Activated CD4-positive, alpha-beta T cell treated with anti-CD3 and anti-CD28 coated beads, Interleukin-2, amount 50 U/mL, for 1 hour (primary cell): ENCODE results near the gene THADA.
"Not testable (repeated sequence)": the region's sequence is repeated elsewhere in the genome, so short reads cannot be mapped to it uniquely, and the experiment has no call there.

ENCODE experiments used
- DNase-seq: peaks from one replicate; pipeline ENCODE4 v3.0.0-alpha.2; 2020

The THADA gene

DNA sequence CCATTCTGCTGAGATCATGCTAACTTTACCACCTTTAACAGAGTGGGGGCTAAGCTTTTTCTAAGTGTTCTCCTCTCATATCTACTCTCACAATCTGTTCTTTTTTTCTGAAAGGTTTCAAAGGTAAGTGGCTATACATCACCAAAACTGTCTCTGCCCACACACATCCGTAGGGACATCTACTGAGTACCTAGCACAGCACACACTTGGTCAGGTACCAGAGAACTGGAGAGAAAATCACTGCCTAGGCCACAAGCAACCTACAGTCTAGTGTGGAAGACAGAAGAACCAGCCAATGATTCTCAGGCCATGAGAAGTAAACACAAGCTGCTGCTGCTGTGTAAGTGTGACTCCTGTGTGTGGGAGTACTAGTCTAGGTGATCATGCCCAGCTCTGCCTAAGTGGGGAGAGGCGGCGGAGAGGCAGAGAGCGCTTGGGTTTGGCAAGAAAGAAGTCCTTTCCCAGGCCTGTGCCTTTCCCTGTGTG lies 193.3 kb downstream of the THADA start:
- no peak for DNase-seq

DNA sequence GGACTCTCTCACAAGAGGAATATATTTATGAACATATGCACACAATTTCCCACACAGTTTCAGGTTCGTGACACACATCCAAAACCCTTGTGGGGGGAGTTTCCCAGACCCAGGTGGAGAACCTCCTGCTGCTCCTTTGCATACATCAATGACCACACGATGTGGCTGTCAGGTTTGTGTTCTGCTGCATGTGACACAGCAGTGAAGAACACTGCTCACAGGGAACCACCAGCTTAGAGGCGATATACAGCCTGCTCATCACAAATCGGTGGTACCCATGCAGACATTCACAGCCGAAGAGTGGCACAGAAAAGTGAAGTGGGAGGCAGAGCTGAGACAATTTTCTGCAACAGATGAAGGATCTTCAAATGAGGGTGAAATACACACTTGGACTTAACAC lies 193.8 kb downstream of the THADA start:
- DNase-seq = no peak

DNA sequence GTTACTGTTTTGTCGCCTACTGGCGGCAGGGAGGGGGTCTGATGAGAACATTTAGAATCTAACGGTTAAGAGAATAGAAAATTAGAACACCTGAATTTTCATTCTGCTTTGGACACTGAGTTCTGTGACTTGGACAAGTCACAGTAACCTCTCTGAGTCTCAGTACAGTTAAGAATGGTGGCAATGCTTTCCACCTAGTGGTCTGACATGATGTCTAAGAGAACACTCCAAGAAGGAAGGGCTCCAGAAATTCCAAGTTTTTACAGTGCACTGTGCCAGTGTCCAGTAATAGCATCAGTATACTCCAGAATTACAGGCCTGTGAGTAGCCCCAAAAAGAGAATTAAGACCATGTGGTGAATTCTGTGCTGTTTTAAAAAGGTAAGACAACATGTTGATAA lies 195.3 kb downstream of the THADA start:
- no peak for DNase-seq

DNA sequence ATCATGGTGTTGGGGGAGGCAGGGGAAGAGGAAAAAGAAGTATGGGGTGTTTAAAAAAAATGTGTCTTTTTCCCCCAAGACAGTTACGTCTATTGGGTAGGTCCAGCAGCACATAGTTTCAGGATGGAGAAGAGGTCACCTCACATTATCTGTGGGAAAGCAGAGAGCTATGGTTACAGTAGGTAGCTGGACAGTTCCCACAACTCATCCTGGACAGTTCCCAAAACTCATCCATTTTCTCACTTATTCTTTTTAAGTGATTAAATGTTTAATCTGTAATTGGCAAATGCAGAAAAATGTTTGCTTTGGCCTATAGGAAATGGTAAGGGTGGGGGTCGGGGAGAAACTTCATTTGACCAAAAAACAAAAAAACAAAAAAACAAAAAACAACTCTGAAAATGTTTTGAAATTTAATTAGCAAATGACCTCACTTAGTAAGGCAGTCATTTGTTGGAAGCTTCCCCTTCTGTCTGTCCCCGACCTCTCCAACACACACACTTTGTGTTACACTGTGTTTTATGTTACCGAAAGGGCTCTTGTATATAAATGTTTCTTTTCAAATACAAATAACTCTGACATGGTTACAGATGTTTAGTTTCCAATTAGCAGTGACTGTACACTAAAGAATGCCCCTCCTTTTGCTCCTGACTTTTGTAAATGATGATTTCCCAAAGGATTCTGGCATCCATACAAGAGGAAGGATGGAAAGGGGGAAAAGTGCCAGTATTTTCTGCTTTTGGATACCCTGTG lies 196.1 kb downstream of the THADA start:
- no peak for DNase-seq

DNA sequence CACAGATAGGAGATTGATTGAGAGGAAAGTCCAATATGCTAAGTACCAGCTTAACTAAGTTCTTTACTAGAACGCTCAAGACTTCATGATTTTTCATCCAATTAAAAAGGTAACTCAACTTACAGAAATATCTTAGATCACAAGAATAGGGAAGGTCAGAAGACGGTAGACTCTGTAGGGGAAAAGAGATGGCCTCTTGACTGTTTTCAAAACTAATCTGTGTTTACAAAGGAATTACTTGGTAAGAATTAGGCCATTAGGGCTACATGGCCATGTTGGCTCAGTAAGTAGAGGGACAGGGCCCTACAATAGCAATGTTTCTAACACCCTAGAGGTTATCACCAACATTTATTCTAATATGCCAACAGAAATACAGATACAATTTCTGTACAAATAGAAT lies 196.7 kb downstream of the THADA start:
- DNase-seq = no peak

DNA sequence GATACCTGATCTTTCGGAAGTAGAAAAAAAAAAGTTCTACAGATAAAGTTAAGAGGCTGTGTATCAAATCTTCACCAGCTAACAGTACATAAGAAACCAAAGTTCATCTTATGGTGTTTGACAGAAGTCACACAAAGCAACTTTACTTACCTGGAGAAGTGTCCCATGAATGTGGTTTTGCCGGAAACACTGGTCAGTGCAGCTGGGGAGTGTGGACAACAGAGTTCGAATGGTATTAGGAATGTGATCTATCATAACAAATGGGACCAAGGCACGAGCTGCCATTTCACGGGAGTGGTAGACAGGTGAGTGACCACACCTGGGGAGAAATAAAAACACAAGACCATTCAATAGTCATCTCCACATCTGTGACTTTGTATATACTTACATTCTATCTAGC lies 198.0 kb downstream of the THADA start:
- no peak for DNase-seq

DNA sequence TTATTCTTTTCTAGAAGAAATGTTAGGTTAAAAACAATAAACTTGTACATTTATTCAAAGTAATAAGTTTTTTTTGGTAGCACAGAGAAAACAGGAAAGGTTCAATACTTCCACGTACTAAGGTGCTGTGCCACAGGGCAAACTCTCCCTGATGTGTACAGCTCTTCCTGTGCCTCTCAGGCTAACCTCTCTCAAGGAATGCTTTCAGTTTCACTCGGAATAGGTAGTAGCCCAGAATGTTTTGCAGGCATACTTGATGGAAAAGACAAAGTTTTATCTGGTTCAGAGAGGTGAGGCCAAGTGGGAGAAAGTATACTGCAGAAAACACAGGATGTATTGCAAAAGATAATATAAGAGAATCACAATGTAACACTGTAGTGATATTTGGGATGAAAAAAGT lies 198.4 kb downstream of the THADA start:
- DNase-seq = no peak

DNA sequence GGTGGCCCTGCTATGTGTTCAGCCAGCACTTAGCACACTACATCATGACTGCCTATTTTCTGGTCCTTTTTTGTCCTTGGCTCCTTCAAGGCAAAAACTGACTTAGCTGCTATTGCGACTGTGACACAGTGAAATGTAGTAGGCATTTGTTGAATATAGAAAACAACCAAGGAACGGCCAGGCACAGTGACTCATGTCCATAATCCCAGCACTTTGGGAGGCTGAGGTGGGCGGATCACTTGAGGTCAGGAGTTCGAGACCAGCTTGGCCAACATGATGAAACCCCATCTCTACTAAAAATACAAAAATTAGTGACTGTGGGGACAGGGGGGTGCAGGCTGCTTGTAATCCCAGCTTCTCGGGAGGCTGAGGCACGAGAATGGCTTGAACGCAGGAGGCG lies 199.5 kb downstream of the THADA start:
- DNase-seq = not testable (repeated sequence)

DNA sequence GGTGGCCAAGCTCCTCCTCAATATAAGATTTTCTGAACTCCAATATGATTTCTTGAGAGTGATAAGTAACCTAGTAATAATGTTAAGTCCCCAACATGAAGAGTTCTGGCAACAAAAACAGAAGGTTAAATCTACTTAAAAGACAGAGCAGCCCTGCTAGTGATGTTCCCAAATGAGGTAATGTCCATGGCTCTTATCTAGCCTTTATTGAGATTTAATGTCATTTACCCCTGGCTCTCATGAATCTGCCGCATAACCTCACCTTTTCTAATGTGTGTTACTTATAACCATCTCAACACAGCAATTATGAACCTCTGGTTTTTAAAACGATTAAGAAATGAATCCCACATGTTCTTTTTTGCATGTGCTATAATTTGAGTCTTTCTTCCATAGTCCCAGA lies 201.9 kb downstream of the THADA start:
- DNase-seq = no peak

DNA sequence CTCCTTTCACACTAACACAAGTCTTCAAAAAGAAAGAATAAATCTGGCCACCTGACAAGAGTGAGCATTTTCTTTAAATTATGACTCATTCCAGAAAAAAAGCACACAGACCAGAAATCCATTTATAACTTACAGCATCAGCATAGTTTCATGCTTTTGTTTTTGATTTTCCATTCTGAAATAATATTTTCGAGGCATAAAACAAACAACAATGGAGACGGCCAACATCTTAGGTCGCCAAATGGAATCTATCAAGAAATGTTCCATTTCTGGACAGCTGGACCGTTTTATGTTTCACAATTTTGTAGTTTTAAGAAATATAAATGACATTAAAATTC lies 204.0 kb downstream of the THADA start:
- DNase-seq = no peak

DNA sequence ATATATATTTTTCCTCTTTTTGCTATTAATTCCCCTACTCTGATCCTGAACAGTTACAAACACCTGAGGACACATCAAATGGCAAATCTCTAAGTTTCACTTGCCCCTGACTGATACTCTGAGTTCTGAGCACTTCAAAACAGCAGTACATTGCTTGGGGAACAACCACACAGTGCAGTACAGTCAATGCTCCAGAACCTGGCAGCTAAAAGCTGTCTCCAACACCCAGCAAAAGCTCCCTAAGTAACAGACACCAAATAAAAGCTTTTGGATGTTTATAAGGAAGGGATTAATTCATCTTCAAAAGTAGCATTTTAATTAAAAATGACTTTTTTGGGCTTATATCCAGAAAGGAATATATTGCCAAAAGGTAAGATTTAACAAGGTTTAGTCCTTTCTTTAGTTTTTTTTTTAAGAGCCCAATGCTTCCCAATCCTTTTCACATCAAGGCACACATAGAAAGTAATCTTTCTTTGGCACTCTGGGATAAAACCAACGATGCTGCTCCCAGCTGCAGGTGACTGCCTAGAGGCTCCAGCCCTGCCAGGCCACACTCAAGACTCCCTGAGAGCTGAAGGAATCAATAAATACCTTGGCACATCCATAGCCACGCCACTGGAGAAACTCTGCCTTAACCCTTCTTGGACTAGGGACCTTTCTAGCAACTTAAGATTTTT lies 204.5 kb downstream of the THADA start:
- DNase-seq = no peak

DNA sequence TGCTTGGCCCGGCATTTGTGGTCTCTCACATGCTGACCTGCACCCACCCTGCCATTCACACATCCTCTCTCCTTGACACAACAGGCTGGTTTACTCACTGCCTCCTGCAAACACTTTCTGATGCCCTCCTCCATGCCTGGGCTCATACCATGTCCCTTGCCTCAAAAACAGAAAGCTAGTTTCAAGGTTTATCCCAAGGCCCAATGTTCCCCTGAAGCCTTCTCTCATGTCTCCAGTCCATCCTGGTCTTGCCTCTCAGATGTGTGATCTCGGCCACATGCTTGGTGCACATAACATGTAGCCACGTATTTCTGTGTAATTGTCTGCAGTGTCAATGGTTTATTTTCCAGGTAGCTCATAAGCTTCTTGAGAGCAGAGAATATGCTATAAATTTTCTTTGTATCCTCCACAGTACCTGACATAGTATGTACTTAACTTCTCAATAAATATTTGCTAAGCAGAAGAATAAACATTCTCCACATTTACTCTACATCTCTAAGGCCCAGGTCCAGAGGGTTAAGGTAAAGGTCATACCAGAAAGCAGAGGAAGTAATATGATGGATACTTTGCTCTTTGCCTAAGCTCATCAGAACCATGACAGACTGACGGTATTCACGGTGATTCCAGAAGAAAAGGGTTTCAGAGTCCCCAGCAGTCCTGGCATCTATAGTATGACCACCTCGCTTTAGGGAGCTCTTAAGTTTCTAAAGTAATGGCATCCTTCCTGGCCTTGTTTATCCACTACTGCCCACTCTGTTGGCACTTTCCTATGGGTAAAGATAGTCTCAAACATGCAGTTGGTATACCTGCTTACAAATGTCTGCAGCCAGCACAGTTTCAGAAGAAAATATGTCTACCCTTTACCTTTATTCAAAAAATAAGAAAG lies 206.0 kb downstream of the THADA start:
- no peak for DNase-seq

DNA sequence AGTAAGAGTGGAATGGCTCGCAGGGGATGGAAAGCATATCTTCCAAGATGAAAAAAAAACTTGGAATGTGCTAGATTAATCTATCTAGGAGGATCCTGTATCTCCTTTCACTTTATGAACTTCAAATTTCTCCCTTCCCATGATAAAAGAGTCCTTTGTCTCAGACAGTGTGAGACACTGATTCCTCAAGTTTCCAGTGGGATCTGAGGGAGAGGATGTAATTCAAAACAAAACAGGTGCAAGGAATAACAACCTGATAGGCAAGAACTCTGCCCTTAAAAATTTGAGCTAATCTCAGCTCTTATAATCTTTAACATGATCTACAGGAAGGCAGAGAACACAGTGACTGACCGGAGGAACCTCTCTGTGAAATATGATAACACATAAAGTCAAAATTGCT lies 207.5 kb downstream of the THADA start:
- DNase-seq = no peak

DNA sequence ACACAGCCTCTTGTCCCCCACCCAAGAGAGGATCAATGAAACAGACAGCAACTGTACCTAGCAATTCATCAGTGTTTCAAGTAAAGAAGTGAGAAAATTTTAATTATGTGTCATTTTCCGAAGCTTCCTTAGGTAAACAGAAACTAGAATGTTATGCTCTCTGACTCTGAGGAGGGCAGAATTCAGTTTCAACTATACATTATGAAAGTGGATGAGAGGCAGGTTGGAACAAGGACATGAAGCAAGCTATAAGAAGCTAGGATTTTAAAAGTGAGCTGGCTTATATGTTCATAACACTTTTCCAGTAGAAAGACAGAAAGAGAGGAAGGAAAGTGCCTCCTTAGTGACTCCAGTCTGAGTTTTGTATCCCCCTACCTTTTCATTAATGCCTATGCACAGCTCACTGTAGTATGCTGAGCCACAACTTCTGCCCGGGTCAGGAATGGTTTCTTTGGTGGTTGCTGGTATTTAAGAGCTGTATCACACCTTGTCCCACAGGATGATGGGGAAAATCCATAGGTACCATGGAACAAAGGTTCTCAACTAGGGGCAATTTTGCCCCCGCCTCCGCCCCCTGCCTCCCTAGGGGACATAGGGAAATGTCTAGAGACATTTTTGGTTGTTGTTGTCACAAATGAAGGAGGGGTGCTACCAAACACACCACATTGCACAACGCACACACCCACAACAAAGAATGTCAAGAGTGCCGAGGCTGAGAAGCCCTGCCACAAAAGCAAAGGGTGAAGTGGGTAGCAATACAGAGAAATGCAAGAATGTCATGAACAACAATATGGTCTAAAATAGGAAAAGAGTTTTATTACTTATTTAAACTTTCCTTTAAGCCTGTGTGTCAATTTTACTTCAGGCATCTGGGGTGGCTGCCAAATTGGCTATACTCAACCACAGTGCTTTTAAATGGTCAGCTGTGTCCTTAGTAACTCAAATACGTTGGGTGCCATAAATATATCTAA lies 208.5 kb downstream of the THADA start:
- DNase-seq = no peak

DNA sequence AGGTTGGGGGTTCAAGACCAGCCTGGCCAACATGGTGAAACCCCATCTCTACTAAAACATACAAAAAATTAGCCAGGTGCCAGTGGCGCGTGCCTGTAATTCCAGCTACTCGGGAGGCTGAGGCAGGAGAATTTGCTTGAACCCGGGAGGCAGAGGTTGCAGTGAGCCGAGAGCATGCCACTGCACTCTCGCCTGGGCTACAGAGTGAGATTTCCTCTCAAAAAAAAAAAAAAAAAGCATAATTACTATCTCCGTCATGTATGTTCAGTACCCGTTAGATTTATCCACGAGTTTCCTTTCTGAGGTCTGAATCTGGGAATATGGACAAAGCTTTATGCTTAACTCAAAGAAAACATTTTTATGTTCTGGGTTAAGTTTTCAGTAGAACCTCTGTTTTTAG lies 209.2 kb downstream of the THADA start:
- not testable (repeated sequence) for DNase-seq

DNA sequence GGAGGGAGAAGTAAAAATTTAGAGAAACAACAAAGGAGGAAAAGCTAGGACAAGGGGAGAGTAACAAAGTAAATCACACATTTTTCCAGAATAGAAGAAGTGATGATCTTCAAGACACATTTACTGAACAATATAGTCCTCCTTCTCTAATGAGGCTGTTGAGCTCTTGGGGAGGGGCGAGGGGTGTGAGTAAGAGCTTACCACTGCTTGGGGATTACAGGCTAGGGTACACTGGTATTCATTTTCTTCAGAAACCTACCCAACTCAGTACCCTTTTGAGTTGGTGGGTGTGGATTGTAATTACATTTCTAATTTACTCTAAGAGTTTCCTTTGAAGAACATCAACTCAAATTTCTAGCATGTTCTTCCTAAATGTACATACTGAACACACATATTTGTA lies 211.7 kb downstream of the THADA start:
- DNase-seq = no peak

DNA sequence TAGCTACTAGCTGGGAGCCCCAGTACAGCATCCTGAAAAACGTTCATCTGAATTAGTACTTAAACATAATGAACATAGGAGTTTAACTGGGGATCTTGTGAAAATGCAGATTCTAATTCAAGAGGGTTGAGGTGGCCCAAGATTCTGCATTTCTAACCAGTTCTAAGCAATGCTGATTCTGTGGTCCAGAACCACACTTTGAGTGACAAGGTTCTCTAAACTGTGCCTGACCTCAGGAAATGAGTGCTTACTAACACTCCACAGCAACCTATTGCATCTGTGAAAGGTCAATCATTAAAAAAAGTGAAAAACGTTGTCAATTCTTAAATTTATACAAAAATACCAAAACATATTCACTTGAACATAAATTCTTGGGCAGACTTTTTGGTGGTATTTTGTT lies 212.3 kb downstream of the THADA start:
- no peak for DNase-seq

DNA sequence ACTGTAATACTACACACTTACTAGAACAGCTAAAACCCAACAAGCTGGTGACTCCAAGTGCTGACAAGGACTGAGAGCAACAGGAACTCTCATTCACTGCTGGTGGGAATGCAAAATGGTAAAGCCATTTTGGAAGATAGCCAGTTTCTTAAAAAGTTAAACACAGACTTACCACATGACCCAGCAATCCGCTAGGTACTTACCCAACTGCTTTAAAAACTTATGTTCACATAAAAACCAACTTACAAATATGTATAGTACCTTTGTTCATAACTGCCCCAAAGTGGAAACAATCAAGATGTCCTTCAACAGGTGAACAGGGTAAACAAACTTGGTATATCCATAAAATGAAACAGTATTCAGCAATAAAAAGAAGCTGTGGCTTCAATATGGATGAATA lies 216.3 kb downstream of the THADA start:
- DNase-seq = no peak

DNA sequence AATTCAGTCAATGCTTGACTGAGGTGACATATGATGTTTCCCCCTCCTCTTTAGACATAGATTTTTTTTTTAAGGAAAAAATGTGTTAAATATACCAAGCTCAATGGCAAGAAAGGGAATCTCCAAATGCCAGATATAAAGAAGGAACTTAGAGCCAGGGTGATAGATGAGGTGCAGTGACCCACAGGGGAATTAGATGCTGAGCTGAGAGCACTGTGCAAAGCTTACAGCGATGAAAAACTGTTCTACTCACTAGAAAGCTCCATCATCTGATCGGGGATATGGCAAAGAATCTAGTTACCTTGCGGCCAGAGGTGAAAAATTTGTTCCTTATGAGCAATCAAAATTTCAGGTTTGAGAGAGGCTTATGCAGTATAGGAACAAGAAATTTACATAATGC lies 218.5 kb downstream of the THADA start:
- no peak for DNase-seq

DNA sequence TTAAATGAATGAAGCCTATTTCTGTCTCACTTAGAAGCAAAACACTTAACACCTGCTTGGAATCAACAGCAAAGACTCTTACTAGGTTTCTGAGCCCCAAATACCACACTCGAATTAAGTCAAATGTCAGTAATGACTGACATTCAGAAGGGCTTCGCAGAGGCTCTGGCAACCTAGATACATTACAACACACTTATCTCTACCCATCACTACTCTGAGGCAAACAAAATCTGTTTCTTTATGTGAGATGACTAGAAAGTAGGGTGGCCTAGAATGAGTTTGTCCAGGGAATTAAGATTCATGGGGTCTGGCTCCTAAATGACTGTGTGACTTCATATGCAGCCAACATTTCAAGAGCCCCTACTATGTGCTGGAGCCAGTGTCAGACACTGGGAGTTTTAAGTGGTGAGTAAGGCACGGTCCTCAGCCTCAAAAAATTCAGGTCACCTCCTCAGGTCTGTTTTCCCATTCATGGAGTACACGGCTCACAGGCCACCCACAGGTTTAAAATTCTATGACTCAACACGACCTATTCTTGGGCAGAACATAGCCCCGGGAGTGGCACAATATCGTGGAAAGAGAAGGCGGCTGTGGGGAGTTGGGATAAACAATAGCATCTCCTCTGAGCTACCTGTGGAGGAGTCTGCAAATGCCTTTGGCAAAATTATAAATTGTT lies 219.2 kb downstream of the THADA start:
- DNase-seq = no peak

DNA sequence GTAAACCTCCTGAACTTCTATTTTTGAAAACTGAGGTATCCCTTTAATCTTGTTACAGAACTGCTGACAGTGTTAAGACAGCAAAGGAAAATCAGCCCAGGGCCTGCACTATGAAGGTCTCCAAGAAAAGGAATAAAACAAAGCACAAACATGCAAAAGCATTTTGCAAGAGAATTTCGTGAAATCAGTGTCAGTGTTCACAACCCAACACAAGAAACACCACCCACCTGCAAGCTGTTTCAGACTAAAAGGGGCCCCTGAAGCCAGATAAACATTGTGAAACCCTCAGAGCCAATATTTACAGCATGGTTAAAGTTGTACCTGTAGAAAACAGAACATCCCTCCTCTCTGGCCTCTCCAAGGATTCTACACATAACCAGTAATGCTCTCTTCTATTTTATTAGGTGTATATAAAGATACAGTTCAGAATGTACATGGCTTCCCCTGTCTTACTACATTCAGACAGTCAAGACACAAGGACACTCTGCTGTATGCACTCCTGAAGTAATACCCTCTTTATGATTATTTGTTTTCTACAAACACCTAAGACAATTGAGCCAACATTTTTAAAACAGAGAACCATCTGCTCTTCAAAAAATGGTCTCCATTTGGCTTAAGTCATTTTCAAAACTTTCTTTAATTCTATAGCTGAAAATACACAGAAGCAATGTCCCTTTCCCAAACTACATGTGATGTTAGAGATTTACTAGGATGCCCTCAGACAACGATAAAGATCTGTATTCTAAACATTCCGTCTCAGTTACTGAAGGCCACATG lies 219.9 kb downstream of the THADA start:
- DNase-seq = no peak
